ENCODE measurements around the gene ALKBH8.
"Not testable (repeated sequence)": the region's sequence is repeated elsewhere in the genome, so short reads cannot be mapped to it uniquely, and the experiment has no call there.

The ALKBH8 gene

GRCh38 chr11:107576497-107577345 lies 11.2 kb upstream of the ALKBH8 start:
- peak; percentile 82 for FAIRE-seq

DNA sequence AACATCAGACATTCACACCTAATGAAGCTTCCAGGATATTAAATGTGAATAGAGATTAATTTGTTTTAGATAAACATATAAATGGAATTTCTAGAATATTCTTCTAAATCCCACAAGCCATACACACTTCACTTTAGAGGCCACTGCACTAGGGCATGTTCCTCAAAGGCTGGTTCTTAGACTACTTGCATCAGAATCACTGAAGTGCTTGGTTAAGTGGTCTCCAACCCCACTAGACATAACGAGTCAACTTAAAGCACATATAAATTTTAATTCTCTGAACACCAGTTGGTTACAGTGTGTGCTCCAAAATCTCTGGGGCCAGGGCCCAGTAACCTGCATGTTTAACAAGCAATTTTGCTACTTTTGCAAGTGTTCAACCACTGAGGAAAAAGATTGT lies 7.9 kb upstream of the ALKBH8 start:
- no peak for FAIRE-seq

GRCh38 chr11:107570015-107570414 lies 4.5 kb upstream of the ALKBH8 start:
- FAIRE-seq: no peak

GRCh38 chr11:107567739-107568335 lies 2.3 kb upstream of the ALKBH8 start:
- no peak for FAIRE-seq

DNA sequence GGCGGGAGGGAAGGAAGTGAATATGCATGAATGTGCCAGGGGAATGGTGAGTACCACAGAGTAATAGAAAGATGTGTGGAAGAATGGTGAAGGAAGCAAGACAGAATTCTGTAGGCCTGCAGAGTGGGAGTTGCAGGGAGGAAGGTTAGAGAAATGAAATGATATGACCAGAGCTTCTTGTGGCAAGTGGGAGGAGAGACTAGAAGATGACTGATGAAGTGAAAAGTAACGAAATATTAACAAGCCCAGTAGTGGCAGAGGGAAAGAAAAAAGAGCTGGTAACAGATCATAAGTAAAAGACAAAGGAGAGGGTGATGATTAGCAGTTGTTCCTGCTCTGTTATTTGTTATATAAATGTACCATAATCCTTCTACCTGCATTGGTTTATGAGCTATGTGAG lies 1.0 kb upstream of the ALKBH8 start:
- FAIRE-seq: no peak

GRCh38 chr11:107565955-107566501 lies 493 bp upstream of the ALKBH8 start:
- not testable (repeated sequence) for FAIRE-seq

DNA sequence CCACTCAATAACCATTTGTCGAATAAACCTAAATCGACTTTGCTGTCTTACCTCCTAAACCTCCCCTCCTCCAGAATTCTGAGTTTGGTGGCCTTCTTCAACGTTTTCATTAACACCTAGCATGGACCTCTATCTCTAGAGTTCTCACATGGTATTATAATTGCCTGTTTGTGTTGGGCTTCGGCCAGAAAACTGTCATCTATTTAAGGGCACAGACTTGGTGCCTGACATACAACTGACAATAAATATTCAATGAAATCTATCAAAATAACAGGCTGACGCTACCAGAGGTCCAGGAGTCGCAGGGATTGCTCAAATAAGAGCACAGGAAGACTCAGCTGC lies 687 bp downstream of the ALKBH8 start:
- no peak for FAIRE-seq

DNA sequence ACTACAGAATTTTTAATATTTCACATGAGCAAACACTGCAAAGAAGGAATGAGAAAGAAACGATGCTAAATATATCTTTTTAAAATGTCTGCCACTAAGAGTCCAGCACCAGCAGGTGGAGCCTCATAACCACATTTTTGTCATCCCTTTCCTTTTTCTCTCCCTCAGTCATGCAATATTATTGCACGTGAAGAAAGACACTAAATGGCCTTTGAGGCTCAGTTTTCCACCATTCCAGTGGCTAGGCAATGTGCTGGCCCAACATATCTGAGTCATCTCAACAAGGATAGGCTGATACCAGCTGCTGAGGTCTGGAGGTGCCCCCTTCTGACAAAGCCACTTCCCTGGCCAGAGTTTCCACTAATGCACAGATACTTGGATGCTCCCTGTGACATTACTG lies 1.8 kb downstream of the ALKBH8 start:
- FAIRE-seq: no peak

DNA sequence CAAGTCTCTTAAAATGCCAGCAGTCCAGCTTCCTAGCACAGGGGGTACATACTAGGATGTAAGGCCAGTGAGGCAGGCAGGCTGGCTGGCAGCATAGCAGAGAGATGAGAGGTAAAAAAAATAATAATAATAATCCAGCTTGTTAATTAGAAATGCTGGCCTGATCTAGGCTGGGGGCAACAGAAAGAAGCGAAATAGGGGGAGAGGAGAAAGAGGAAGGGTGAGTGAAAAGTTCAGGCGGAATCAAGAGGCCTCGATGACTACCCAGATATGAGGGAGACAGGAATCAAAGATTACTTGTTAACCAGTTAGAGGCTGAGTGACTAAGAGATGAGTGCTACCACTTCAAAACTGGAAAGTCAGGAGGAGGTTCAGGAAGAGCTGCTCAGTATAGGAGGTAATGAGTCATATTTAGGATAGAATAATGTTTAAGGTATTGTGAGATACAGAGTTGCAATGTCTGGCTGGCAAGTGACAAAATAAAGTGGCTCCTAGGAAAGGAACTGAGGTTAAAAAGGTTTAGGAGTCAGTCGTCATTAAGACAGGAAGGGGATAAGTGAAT lies 2.8 kb downstream of the ALKBH8 start:
- FAIRE-seq: no peak

DNA sequence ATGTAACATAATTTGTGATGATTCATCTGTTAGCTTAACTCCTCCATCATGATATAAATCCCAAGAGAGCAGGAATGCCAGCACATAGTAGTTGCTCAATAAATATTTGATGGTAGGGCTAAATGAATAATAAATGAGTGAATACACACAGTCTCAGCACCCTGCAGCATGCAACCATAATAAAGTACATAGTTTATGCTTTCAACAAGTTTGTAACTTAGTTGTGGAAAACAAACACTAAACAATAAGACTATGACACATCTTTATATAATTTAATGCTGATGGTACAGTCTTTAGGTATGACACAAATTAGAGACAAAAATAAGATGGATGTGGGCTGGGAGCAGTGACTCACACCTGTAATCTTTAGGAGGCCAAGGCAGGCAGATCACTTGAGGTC lies 3.8 kb downstream of the ALKBH8 start:
- no peak for FAIRE-seq

GRCh38 chr11:107550304-107550703 lies 15.2 kb downstream of the ALKBH8 start:
- no peak for FAIRE-seq

DNA sequence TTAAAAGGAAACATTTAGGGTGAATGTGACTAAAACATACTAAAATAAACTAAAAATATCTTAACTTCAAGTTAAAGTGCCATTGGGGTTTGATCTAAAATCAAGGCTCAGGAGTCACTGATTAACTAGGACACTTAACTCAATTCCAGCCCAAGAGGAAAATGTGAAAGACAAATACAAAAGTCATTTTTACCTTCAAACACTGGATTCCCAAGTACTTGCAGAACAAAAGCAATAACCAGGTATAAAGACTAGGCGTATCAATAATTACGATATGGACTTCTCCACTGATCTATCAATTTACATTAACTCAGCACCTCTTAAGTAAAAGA lies 15.6 kb downstream of the ALKBH8 start:
- FAIRE-seq: no peak

DNA sequence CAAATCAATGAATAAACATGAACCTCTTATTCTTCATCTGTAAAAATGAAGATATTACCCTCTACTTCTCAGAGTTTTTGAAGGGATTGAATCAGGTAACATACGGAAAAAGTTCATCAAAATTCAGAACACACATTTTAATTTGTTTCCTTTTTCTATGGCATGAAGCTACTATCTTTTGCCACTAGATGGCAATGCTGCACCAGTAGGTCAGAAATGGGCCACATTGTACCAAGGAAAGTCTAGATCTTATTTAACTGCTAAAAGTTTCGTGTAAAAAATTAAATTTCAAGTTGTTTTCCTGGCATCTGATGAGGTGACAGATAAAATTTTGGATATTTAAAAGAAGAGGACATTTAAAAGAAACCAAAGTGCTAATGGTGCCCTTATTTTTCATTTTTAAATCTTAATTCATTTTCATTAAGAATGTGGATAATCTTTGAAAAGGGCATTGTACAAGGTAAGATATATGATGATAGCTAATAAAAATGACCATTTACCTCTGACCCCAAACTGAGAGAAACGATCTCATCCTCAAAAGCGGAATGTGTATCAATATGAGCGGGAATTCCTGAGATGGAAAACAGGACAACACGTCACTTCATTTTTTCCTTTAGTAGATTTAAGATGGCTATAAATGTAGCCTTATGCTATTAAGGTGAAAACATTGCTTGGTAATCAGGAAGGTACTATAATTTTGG lies 16.1 kb downstream of the ALKBH8 start:
- peak; percentile 93 for FAIRE-seq

DNA sequence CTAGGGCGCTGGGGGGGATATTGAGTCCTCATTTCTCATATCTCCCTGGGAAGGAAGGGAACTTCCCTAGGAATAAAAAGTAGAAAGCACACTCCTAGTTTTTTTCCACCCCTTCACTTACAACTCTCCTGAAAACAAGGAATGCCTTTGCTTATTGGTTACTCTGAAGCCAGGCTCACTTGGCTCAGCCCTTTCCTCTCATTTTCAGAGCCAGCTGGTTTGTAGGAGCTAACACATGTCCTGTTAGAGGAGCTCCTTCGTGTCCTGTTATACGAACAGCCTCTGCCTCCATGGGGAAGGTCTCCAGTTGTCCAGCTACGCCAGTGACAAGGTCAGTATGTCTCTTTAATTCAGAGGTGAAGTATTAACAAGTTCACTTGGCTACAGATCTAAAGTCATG lies 17.6 kb downstream of the ALKBH8 start:
- no peak for FAIRE-seq

DNA sequence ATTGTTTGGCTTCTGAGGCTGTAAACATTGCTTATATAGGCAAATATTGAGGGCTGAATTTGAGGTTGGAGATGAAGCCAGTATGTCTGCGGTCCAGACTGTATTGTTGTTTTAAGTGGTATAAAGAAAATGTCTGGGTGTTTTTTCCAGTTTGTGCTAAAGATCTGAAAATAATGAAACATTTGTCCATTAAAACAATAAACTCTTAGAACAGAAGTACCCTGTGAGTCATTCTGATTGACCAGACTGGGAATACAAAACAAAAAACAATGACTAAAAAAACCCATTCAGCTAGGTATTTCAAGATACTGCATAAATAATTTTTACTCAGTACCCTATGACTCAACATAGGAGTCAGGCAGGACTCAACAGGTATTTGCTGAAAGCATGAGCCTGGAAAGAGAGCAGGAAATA lies 20.4 kb downstream of the ALKBH8 start:
- FAIRE-seq: peak; percentile 64

- no peak for FAIRE-seq
These were observed 26.7 kb downstream of the ALKBH8 start for GRCh38 chr11:107538821-107539220.

- FAIRE-seq: peak; percentile 76
These were observed 27.3 kb downstream of the ALKBH8 start for GRCh38 chr11:107538239-107538638.

DNA sequence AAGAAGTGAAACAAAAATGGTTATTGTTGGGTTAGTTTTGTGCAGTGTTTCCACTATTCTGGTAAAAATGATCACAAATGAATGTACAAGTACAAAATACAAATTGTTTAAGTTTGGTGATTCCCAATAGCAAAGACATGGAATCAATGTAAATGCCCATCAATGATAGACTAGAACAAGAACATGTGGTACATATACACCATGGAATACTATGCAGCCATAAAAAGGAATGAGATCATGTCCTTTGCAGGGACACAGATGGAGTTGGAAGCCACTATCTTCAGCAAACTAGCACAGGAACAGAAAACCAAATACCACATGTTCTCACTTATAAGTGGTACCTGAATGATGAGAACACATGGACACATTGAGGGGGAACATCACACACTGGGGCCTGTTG lies 28.4 kb downstream of the ALKBH8 start:
- FAIRE-seq: not testable (repeated sequence)

- no peak for FAIRE-seq
These were observed 39.3 kb downstream of the ALKBH8 start for GRCh38 chr11:107526197-107526596.

- no peak for FAIRE-seq
These were observed 56.7 kb downstream of the ALKBH8 start for GRCh38 chr11:107508858-107509244.

DNA sequence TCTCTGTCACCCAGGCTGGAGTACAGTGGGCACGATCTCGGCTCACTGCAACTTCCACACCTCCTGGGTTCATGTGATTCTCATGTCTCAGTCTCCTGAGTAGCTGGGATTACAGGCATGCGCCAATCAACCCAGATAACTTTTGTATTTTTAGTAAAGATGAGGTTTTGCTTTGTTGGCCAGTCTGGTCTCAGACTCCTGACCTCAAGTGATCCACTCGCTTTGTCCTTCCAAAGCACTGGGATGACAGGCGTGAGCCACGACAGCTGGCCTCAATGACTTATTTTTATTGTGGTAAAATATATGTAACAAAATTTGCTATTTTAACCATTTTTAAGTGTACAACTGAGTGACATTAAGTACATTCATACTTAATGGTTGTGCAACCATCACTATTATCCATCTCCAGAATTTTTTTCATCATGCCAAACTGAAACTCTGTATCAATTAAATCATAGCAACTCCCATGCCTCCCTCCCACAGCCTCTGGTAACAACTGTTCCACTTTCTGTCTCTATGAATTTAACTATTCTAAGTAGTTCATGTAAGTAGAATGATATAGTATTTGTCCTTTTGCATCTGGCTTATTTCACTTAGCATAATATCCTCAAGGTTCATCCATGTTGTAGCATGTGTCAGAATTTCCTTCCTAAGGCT lies 57.2 kb downstream of the ALKBH8 start:
- FAIRE-seq: no peak

DNA sequence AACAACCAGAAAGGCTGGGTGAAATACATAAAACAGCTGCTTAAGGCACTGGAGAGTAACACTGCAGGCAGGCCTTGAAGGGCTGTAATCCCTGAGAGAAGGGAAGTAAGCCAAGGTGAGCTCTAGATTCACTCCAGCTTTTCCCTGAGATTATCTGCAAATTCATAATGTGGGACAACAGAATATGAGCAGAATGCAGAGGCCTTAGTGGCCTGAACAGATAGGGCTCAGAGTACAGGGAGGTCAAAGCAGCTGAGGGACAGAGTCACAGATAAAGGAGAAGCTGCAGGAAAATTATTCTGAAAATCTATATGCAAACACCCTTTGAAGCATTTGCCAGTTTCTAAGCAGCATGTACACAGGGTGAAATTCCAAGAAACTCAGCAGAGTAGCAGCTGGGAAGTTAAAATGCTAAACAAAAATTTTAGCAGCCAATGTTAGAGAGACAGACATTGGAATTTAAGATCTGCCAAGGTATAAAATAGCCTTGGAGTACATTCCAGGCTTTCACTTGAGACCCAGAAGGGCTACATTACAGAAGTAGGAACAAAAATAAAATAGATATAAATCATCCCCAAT lies 59.8 kb downstream of the ALKBH8 start:
- FAIRE-seq: no peak

DNA sequence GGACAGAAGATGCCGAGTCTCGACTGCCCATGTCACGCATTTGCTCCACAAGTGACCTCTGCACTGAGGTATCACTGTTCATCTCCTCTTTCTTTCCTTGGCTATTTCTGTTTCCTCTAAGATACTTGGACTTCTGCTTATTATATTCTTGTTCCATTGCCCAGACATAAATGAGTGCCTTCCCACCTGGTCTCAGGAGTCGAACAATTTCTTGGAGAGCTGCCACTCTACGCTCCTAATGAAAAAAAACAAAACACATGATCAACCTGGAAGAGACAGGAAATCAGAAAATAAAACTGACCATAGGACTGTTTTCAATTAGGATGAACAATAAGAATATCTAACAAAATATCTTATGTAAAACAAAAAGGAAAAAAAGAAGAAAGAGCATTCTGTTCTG lies 60.6 kb downstream of the ALKBH8 start:
- FAIRE-seq: no peak

Data from islet of Langerhans (tissue), 1 donor.